CD4-positive, alpha-beta T cell treated with Interferon gamma for 1 hour (primary cell): ENCODE measurements around the gene ANXA2.

Experiments
- DNase-seq: peaks from one replicate; pipeline ENCODE4 v3.0.0-alpha.2; 2020

The ANXA2 gene

GRCh38 chr15:60386615-60387014 lies 11.2 kb downstream of the ANXA2 start:
- no peak for DNase-seq

- no peak for DNase-seq
These were observed 11.9 kb downstream of the ANXA2 start for GRCh38 chr15:60385620-60386552.

GRCh38 chr15:60384526-60385126 lies 13.2 kb downstream of the ANXA2 start:
- DNase-seq: no peak

GRCh38 chr15:60384053-60384452 lies 13.7 kb downstream of the ANXA2 start:
- no peak for DNase-seq

- no peak for DNase-seq
These were observed 14.8 kb downstream of the ANXA2 start for GRCh38 chr15:60382773-60383674.

GRCh38 chr15:60381148-60381788 lies 16.5 kb downstream of the ANXA2 start:
- no peak for DNase-seq

GRCh38 chr15:60379525-60380274 lies 18.1 kb downstream of the ANXA2 start:
- DNase-seq: no peak

- no peak for DNase-seq
These were observed 18.6 kb downstream of the ANXA2 start for GRCh38 chr15:60379185-60379524.

- no peak for DNase-seq
These were observed 21.1 kb downstream of the ANXA2 start for GRCh38 chr15:60376677-60377095.

- DNase-seq: no peak
These were observed 22.5 kb downstream of the ANXA2 start for GRCh38 chr15:60375306-60375705.

- no peak for DNase-seq
These were observed 23.1 kb downstream of the ANXA2 start for GRCh38 chr15:60374628-60375081.

GRCh38 chr15:60374209-60374608 lies 23.6 kb downstream of the ANXA2 start:
- no peak for DNase-seq

GRCh38 chr15:60373745-60374144 lies 24.0 kb downstream of the ANXA2 start:
- no peak for DNase-seq

GRCh38 chr15:60373327-60373726 lies 24.5 kb downstream of the ANXA2 start:
- no peak for DNase-seq

- no peak for DNase-seq
These were observed 25.0 kb downstream of the ANXA2 start for GRCh38 chr15:60372756-60373155.

GRCh38 chr15:60372227-60372626 lies 25.6 kb downstream of the ANXA2 start:
- DNase-seq: no peak

GRCh38 chr15:60371175-60372051 lies 26.4 kb downstream of the ANXA2 start:
- no peak for DNase-seq

GRCh38 chr15:60370869-60371136 lies 27.0 kb downstream of the ANXA2 start:
- no peak for DNase-seq

GRCh38 chr15:60370105-60370868 lies 27.5 kb downstream of the ANXA2 start:
- DNase-seq: no peak

- no peak for DNase-seq
These were observed 28.1 kb downstream of the ANXA2 start for GRCh38 chr15:60369696-60370095.

GRCh38 chr15:60364612-60364924 lies 33.2 kb downstream of the ANXA2 start:
- DNase-seq: no peak
